ENCODE data around the gene CNOT9.
"Not testable (repeated sequence)": the region's sequence is repeated elsewhere in the genome, so short reads cannot be mapped to it uniquely, and the experiment has no call there.

Gene CNOT9

GRCh38 chr2:218568190-218569037 is at the start of gene CNOT9, which contains the start of gene USP37:
Gene CNOT9 (plus strand): TSS chr2:218568839. CDS start chr2:218568955, 116 bp downstream.
Gene USP37 (minus strand): TSS chr2:218568351. CDS start chr2:218558653, 9,698 bp downstream.
- peak; percentile 99 for DNase-seq

- no peak for DNase-seq
Measured at GRCh38 chr2:218518876-218519275, 49.8 kb upstream of the CNOT9 start.

- DNase-seq: no peak
Measured at GRCh38 chr2:218523651-218524050, 45.0 kb upstream of the CNOT9 start.

- DNase-seq: not testable (repeated sequence)
Measured at GRCh38 chr2:218528409-218528808, 40.2 kb upstream of the CNOT9 start.

- DNase-seq: no peak
Measured at GRCh38 chr2:218529990-218530389, 38.6 kb upstream of the CNOT9 start.

- DNase-seq: no peak
Measured at GRCh38 chr2:218536804-218537494, 31.7 kb upstream of the CNOT9 start.

- no peak for DNase-seq
Measured at GRCh38 chr2:218540015-218540414, 28.6 kb upstream of the CNOT9 start.

GRCh38 chr2:218546012-218546411 is 22.6 kb upstream of the CNOT9 start:
- no peak for DNase-seq

GRCh38 chr2:218547511-218547910 is 21.1 kb upstream of the CNOT9 start:
- DNase-seq: no peak

GRCh38 chr2:218547978-218548377 is 20.7 kb upstream of the CNOT9 start:
- DNase-seq: no peak

- DNase-seq: not testable (repeated sequence)
Measured at GRCh38 chr2:218554225-218554624, 14.4 kb upstream of the CNOT9 start.

- no peak for DNase-seq
Measured at GRCh38 chr2:218555527-218555926, 13.1 kb upstream of the CNOT9 start.

GRCh38 chr2:218557941-218558340 is 10.7 kb upstream of the CNOT9 start:
- no peak for DNase-seq

- DNase-seq: no peak
Measured at GRCh38 chr2:218558986-218559385, 9.7 kb upstream of the CNOT9 start.

GRCh38 chr2:218564056-218564455 is 4.6 kb upstream of the CNOT9 start:
- no peak for DNase-seq

- no peak for DNase-seq
Measured at GRCh38 chr2:218566296-218566695, 2.3 kb upstream of the CNOT9 start.

GRCh38 chr2:218567797-218568189 is 846 bp upstream of the CNOT9 start:
- peak; percentile 72 for DNase-seq

- peak; percentile 66 for DNase-seq
Measured at GRCh38 chr2:218569038-218569431, 396 bp downstream of the CNOT9 start.

GRCh38 chr2:218569661-218570500 is 1.2 kb downstream of the CNOT9 start:
- no peak for DNase-seq

- DNase-seq: no peak
Measured at GRCh38 chr2:218570850-218571249, 2.2 kb downstream of the CNOT9 start.

- no peak for DNase-seq
Measured at GRCh38 chr2:218576854-218577253, 8.2 kb downstream of the CNOT9 start.

- no peak for DNase-seq
Measured at GRCh38 chr2:218577482-218578220, 9.0 kb downstream of the CNOT9 start.
